Fibroblast of villous mesenchyme (primary cell): ENCODE results near the gene ANKRD33. TPM values are rescaled to one million over a fixed set of nuclear protein-coding genes. Genes with fewer than 3 reads are reported as not detected.

Source experiments
- DNase-seq: peaks from one replicate; pipeline ENCODE4 v3.0.0-alpha.2; 2010; ENCODE audit warnings: low read depth
- H3K4me3 ChIP-seq: 2 replicates; pipeline ENCODE4 v1.5.1; 2011; ENCODE audit warnings: low read depth, mild to moderate bottlenecking, low read length
- CTCF ChIP-seq: IDR thresholded peaks from 2 replicates; pipeline ENCODE4 v1.5.1; 2012; ENCODE audit warnings: low read depth, mild to moderate bottlenecking, low read length; ENCODE audit not compliant: insufficient read depth
- total RNA-seq: library from RNA; depleted of rRNA; stranded (reverse); fragments of >200 nt; gene quantifications from 2 replicates; pipeline ENCODE4 v1.2.3, GENCODE V29; 2012

ANKRD33 gene
- total RNA-seq, 1 donor, result not detected

- TF ChIP-seq CTCF, result no peak
- DNase-seq, result no peak
- H3K4me3 ChIP-seq, result no peak overlapping the region
Observed at GRCh38 chr12:51901121-51901817, 13.4 kb downstream of the ANKRD33 start.

GRCh38 chr12:51901881-51902280, 14.0 kb downstream of the ANKRD33 start:
- no peak overlapping the region for H3K4me3 ChIP-seq
- no peak for DNase-seq
- no peak for TF ChIP-seq CTCF

DNA sequence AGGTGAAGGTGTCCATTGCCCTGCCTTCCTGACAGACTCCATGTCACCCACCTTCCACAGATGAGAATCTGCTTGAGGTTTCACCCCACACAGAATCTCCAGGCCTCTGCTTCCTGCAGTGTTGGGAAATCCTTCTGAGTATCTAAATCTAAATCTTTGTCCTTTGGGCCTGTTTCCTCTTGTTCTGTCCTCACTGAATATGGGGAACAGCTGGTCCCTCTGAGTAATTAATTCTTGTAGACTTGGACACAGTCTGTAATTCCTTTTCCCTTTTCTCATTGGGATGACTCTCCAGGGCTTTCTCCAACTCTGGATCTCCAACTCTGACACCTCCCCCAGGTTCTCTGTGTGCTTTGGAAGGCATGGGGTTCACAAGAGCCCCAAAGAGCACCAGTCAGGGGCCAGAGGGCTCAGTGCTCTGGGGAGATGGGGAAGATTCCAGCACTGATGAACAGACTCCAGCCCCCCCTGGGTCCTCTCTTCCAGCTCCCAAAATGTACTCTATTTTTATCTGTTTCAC, 17.1 kb downstream of the ANKRD33 start:
- H3K4me3 ChIP-seq, result no peak overlapping the region
- no peak for TF ChIP-seq CTCF
- peak; percentile 81 for DNase-seq

- no peak overlapping the region for H3K4me3 ChIP-seq
- no peak for TF ChIP-seq CTCF
- peak; percentile 87 for DNase-seq
Observed at GRCh38 chr12:51905471-51906429, 17.8 kb downstream of the ANKRD33 start.

GRCh38 chr12:51906430-51907082, 18.7 kb downstream of the ANKRD33 start:
- TF ChIP-seq CTCF, result no peak
- DNase-seq, result no peak
- peak overlapping the region; percentile 54 for H3K4me3 ChIP-seq

- H3K4me3 ChIP-seq, result peak within 1 kb of the TSS; percentile 54
- TF ChIP-seq CTCF, result no peak
- DNase-seq, result no peak
Observed at GRCh38 chr12:51907083-51907855, 19.4 kb downstream of the ANKRD33 start, which contains the start of gene ACVRL1. Gene ACVRL1 (plus strand): TSS chr12:51907504. CDS start chr12:51912475, 4,971 bp downstream.
